Stimulated activated CD4-positive, alpha-beta T cell treated with anti-CD3 and anti-CD28 coated beads, Interleukin-1b, Interleukin-23, amount 100 ng/mL, for 48 hours (primary cell): ENCODE data around the gene RPL13.

Experiments
- DNase-seq: peaks from one replicate; pipeline ENCODE4 v3.0.0-alpha.2; 2020

The RPL13 gene

DNA sequence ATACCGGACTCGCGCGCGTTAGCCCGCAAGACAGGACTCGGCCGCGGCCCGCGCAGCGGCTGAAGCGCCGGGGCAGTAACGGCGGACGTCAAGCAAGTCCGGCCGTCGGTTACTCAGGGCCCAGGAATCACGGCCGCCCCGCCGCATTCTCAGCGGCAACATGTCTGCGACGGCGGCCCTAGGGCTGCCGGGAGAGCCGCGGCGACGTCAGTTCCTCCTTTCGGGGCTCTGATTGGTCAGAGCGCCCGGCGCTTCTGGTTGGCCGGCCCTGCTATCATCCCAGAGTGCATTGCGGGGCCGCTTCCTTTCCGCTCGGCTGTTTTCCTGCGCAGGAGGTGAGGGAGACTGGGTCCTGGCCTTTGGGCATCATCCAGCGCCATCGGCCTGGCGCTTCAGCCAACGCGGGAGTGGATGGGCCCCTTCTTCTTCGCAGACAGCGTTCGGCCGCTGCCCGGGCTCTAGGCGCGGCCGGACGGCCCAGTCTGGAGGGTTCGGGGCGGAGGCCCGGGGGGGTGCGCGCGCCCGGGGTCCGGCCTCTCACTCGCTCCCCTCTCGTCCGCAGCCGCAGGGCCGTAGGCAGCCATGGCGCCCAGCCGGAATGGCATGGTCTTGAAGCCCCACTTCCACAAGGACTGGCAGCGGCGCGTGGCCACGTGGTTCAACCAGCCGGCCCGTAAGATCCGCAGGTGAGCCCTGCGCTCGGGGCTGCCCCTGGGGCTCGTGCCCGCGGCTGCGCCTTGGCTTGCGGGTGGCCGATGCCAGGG lies at the start of gene RPL13:
Gene RPL13, plus strand, starts transcription at position 305 of the 764 bp plus-strand sequence. Its CDS starts 278 bp downstream, at position 583.
- peak; percentile 94 for DNase-seq

DNA sequence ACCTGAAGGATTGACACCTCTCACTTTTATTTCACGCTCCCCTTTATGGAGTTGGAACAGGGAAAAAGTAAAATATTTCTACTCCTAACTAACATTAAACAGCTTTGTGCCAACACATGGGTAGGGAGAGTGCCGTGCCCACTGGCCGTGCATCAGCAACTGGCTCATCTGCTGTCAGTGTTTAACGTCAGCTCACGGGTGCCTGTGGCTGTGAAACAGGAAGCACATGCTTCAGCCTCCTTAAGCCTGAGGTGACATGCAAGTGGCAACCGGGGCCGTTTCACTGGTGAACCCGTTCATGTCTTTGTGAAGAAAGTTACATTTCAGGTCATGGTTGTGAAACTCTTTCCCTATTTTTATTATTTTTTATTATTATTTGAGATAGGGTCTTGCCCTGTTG lies 49.1 kb upstream of the RPL13 start:
- no peak for DNase-seq

DNA sequence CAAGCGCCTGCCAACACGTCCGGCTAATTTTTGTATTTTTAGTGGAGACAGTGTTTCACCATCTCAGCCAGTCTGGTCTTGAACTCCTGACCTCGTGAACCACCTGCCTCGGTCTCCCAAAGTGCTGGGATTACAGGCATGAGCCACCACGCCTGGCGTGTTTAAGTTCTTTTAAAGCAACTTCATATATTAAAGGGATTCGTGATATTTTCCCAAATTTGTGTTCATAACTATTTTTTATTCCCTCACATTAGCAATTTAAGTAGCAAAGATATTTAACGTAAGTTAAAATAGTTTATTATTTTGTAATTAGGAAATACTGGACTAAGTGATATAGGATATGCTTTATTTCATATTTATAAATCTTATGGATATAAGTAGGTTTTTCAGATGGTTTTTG lies 48.0 kb upstream of the RPL13 start:
- no peak for DNase-seq

DNA sequence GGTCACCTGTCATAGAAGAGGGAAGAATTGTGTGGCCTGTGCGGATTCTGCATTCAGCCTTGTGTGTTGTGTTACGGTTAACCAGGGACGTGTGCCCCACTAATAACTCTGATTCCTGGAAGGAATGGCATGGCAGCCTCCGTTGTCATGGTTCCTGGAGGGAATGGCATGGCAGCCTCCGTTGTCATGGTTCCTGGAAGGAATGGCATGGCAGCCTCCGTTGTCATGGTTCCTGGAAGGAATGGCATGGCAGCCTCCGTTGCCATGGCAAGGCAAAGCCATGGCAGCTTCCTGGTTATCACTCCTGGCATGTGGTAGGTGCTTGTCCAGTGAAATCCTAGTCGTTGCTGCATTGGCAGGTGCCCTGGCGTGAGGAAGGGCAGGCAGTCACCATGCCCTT lies 43.4 kb upstream of the RPL13 start:
- no peak for DNase-seq

DNA sequence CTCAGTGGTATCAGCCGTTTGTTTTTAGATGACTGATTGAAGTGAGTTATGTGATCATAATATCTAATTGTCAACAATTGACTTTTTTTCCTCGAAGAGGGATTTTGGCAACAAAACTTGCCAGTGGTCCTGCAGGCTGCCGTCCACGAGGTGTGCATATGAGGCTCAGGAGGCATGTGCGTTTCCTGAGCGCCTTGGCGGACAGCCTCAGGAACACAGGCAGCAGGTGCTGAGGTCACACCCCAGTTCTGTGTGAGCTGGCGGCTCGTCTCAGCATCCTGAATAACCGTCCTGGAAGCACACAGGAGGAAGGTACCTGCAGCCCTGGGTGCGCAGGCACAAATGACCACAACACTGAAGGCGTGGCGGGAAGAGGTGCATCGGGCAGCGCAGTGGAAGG lies 40.6 kb upstream of the RPL13 start:
- no peak for DNase-seq

DNA sequence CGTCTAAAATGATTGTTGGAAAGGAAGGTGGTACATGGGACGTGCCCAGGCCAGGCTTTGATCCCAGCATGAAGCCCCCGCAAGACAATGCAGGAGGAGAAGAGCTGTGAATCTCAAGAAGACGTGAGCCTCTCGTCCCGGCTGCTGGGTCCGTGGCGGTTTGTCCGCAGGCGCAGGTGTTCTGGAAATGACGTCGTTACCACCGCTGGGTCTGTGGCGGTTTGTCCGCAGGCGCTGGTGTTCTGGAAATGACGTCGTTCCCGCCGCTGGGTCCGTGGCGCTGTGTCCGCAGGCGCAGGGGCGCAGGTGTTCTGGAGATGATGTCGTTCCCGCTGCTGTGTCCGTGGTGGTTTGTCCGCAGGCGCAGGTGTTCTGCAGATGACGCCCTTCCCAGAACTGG lies 38.2 kb upstream of the RPL13 start:
- no peak for DNase-seq

DNA sequence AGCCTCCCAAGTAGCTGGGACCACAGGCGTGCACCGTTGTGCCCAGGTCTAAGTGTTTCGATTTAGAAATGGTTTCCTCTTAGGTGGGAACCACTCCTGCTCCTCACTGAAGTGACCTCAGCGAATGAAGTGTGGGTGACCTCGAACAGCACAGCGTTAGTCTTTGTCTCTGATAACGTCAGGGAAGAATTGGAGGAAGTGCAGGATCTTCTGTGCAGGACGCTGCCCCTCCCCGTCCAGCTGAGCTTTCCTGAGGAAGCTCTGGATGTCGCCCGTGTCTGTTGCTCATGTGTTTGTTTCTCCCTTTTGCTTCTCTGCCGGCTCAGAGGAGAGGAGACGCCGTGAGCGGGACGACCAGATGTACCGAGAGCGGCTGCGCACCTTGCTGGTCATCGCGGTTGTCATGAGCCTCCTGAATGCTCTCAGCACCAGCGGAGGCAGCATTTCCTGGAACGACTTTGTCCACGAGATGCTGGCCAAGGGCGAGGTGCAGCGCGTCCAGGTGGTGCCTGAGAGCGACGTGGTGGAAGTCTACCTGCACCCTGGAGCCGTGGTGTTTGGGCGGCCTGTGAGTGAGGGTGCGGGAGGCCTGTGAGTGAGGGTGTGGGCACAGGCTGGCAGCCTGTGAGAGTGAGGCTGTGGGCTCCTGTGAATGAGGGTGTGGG lies 36.7 kb upstream of the RPL13 start:
- no peak for DNase-seq

DNA sequence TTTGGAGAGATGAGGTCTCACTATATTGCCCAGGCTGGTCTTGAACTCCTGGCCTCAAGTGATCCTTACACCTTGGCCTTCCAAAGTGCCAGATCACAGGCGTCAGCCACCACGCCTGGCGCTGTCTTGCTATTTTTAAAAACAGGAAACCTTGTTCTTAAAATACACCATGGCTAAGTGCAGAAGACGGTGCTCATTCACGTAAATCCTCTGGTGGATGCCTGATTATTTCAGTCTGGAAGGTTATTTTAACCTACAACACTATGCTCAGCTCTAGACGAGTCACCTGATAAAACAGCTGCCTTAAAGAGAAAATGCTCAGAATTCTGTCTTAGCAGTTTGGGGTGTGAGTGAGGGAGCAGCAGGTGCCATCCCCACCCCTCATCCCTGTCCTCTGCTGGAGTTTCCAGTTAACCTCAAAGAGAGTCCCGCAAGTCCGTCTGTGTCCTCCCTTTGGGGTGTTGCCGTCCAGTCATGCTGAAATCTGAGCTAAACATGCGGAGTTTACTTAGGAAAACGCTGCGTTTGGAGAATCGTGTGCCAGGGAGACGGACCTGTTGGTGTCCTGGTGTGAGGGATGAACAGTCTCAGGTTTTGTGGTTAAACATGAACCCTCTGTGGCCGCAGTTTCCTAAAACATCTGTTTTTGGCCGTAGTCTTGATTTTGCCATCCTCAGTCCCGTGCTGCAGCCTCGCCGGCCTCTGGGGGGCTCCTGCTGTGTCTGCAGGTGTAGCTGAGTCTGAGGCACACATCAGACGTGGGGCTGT lies 35.2 kb upstream of the RPL13 start:
- no peak for DNase-seq

DNA sequence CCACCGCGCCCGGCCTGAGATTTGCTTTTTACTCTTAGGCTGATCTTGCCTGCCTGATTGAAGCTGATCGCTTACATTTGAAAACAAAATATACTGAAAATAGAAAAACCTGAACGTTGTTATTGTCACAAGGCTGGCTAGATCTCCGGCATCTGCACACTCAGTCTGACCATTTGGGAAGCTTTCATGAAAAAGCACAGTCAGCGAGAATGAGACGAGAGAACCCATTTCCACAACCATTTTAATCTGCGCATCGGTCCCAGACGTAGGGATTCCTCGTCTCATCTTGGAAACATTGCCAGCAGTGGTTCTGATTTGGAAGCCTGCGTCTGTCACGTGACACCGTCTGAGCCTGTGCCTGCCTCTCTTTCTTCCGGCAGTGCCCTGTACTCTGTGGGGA lies 31.4 kb upstream of the RPL13 start:
- no peak for DNase-seq

DNA sequence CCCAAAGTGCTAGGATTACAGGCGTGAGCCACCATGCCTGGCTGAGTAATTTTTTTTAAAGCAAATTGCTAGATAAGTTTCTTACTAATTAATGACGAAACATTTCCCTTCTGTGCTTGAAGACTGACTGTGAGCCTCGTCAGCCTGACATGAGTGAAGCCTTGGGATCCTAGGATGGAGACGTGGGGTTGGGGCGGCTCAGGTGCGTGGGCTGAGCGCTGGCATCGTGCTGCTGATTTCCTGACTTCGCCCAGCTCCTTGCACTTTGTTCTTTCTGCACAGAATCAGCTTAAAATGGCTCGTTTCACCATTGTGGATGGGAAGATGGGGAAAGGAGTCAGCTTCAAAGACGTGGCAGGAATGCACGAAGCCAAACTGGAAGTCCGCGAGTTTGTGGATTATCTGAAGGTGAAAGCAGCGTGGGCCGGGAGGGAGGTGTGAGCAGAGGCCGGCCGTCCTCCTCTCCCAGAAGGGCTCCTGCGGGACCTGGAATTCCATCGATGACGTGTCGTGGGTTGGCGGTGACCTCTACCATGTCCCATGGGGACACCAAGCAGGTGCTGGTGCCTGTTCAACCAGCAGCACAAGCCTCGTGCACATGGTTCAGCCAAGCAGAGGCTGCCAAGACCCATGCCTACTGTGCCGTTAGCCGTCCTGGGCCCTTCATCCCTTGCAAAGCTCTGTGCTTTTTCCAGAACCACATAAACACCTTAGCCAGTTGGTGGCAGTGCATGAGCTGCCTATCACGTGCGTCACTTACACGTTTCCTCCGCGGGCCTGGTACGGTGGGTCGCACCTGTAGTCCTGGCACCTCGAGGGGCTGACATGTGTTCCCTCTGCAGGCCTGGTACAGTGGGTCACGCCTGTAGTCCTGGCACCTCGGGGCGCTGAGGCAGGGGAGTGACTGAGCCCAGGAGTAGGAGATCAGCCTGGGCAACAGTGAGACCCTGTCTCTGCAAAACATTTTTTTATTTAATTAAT lies 29.8 kb upstream of the RPL13 start:
- DNase-seq = no peak

DNA sequence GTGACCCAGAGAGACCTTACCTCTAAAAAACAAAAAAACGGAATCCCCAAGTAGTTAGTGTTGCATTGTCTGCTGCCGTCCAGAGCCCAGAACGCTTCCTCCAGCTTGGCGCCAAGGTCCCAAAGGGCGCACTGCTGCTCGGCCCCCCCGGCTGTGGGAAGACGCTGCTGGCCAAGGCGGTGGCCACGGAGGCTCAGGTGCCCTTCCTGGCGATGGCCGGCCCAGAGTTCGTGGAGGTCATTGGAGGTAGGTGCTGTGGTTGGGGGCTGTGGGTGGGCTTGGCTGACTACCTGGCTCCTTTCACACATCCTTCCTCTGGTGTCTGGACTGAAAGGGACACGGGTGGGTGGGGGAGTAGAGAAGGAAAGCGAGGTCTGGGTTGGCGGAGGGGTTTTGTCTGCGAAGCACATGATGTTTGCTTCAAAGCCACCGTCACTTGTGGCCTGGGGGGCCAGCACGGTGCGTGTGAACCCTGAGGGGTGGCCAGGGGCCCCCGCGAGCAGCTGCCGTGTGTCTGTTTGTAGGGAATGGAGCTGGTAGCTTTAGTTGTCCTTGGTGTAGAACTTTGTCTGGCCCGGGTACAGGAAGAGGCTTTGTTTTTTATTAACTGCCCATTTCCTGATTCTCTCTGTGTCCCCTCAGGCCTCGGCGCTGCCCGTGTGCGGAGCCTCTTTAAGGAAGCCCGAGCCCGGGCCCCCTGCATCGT lies 28.5 kb upstream of the RPL13 start:
- DNase-seq = no peak

DNA sequence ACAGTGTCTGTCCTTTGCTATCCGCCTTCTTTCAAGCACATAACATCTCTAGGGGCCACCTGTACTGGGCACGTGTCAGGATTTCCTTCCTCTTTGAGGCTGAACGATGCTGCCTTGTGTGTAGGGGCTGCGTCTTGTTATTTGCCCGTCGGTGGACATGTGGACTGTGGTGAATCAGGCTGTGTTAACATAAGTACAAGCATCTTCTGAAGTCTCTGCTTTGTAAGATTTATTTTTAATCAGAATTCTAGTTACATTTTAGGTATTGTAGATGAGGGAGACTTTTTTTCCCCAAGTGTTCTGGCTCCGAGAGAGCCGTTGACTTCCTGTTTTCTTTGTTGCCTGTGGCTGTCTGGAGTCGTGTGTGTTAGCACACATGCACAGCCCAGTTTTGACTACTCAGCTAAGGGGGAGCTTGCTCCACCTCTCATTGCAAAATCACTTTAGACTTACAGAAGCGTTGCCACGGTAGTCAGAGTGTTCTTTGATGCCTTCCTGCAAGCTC lies 26.2 kb upstream of the RPL13 start:
- DNase-seq = no peak

DNA sequence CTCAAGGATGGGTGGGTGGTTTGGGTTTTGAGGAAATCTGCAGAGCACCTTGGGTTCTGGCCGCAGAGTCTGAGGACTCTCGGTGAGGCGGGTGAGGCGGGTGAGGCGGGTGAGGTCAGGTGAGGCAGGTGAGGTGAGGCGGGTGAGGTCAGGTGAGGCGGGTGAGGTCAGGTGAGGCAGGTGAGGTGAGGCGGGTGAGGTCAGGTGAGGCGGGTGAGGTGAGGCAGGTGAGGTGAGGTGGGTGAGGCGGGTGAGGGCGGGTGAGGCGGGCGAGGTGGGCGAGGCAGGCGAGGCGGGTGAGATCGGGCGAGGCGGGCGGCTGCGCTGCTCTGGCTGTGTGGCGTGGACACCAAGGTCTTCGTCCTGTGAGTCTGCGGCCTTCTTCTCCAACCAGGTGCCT lies 24.1 kb upstream of the RPL13 start:
- DNase-seq = no peak

DNA sequence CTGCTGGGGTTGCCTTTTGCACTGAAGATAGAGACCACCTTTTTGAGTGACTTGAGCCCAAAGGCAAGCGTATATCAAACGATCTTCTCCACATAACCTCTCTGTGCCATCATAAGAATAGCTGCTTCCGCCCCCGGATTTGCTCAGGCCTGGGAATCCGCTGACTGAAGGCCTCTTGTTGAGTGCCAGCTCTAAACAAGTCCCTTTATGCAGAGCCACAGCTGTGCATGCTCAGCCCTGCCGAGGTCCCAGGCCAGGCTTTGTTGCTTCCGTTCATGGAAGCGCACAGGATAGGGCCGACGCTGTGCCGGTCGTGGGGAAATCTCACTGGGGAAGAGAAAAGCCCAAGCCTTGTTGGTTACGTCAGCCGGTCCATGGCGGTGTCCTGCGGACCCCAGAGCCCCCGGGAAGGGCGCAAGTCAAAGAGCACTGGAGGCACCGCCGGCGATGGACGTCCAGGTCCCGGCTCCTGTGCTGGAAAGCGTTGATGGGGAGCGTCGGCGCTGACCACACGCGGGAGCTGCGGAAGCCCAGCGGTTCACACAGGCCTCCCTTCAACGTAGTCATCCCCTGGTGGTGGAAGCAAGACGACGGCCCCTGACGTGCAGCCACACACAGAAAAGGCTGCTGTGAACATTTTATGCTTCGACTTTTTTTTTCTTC lies 23.5 kb upstream of the RPL13 start:
- no peak for DNase-seq

DNA sequence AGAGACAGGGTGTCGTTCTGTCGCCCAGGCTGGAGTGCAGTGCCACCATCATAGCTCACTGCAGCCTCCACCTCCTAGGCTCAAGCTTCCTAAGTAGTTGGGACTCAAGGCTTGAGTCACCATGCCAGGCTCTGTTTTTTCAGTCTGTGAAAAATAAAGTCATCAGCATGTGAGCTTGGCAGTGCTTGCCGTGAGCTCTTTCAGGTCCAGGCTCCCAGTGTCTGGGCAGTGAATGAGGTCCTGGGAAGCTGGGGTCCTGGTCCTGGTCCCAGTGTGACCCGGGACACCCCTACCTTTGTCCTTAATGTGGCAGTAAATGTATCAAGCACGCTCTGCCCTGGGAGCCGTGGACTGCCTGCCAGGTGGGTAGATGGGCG lies 22.9 kb upstream of the RPL13 start:
- DNase-seq = no peak

DNA sequence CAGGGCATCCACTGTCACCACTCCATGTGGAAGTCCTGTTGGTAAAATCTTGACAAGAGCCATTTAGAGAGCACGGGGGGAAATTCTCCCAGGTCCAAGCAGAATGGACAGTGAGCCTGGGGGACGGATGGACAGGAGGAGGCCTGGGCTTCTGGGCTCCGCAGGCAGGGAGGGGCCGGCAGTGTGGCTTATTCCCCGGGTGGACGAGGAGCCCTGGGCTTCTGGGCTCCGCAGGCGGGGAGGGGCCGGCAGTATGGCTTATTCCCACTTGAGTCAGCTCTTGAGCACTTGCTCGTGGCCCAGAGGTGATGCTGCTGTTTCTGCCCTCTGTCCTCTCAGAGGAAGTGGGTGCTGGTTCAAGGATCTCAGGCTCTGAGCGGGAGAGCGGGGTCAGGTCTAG lies 22.2 kb upstream of the RPL13 start:
- no peak for DNase-seq

DNA sequence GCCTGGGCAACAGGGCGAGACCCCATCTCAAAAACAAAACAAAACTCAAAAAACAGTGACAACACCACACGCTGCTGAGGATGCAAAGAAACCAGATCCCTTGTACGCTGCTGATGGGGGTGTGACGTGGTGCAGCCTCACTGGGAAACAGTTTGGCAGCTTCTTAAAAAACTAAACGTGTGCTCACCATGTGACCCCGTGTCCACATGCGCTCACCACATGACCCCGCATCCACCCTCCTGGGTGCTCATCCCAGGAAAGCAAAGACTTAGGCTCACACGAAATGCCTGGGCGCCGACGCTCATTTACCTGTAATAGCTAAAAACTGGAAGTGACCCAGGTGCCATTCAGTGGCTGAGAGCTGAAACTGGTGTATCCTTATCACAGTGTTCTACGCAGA lies 19.9 kb upstream of the RPL13 start:
- no peak for DNase-seq

DNA sequence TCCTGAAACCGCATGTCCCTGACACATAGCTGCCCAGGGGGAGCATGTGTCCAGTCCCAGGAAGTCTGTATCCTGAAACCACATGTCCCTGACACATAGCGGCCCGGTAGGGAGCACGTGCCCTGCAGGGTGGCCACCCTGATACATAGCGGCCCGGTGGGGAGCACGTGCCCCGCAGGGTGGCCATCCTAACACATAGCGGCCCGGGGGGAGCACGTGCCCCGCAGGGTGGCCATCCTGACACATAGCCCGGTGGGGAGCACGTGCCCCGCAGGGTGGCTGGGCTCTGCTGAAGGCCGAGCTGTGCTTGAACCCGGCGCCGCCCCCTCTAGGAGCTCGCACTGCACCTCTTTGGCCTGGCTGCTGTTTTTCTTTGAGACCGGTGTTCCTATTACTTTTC lies 18.7 kb upstream of the RPL13 start:
- no peak for DNase-seq

DNA sequence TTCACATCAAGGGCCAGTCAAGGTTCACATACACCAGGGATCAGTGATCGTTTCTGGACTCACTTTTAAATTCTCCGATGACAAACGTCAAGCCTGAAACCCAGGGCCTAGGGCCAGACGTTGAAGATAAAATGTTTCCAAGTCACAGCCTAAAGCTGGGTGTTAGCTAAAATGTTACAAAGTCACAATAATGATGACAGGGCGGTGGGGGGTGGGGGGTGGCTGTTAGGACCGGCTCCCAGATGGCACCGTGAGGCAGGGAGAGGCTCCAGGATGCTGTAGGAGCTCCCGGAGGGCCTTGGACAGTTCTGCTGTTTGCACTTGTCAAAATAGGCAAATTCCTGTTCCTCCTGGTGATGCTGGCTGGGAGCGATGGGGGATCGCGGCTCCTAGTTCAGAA lies 16.4 kb upstream of the RPL13 start:
- no peak for DNase-seq

DNA sequence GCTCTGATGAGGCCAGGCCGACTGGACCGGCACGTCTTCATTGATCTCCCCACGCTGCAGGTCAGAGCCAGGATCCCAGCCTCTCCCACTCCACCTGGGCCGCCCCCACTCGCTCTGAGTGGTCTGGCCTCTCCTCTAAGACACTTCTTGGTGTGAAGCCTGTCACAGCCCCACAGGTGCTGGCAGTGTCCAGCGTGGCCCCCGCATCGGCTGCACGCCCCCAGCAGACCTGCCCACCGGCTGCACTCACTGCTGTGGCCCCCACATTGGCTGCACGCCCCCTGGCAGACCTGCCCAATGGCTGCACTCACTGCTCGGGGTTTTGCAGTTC lies 15.8 kb upstream of the RPL13 start:
- no peak for DNase-seq

DNA sequence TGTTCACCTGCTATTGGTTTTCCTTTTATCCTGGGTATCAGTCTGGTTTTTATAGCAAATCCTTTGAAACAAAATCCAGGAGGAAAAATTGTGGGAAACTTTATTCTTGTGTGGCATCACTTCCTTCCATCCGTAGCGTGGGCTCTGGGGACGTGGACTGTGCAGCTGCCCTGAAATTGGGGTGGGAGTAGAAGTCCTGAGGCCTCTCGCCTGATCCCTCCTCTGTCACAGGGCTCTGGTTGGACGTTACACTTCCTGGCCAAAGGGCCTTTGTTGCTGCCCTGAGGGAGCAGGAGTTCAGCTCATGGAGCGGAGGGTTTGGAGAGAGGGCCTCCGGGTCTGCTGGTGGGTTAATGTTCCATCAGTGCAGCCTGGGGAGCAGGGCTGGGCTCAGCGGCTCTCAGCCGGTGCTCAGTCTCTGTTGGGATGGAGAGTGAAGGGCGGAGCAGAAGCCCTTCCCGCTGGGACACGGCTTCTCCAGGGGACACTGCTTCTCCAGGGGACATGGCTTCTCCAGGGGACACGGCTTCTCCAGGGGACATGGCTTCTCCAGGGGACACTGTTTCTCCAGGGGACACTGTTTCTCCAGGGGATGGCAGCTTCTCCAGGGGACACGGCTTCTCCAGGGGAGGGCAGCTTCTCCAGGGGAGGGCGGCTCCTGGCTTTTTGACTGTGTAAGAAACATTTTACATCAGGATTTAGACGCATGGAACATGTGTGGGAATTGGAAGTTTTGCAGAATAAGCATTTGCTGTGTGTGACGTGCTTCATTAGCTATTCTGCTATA lies 15.2 kb upstream of the RPL13 start:
- DNase-seq = no peak
